ENCODE results near the gene CMTM5. TPM values are rescaled to one million over a fixed set of nuclear protein-coding genes. Genes with fewer than 3 reads are reported as not detected.

Gene CMTM5
- polyA plus RNA-seq, 1 of the 3 experiments (the other 2 are of a cell fraction): 0.13 TPM

GRCh38 chr14:23380197-23380914 is 3.5 kb downstream of the CMTM5 start:
- Histone ChIP-seq H3K27ac (ENCODE audit: low read depth in 2 of 2, low read length in 1 of 2) (no peak overlapping the region), H3K4me1 (ENCODE audit: control insufficient read depth in 1 of 2, insufficient read depth in 2 of 2, low read depth in 1 of 2, low read length in 1 of 2) (peaks cover 0 to 3% of the 10 kb centered on the region in 2 experiments; a peak in 1 of 4 replicates), H3K9ac (no peak overlapping the region), H3K4me3 (ENCODE audit: low read depth in 2 of 2, low read length in 1 of 2) (peak overlapping the region in 1 of 2 experiments; percentile 52; a peak in 1 of 4 replicates), H3F3A (replicated peaks; ENCODE audit: insufficient read depth) (no peaks in the 10 kb centered on the region), H3K36me3 (replicated peaks in 1 of 2; ENCODE audit: control insufficient read depth in 1 of 2, insufficient read depth in 2 of 2, low read length in 1 of 2) (no peaks in the 10 kb centered on the region), H3K9me2 (no peaks in the 10 kb centered on the region), H3K9me3 (no peaks in the 10 kb centered on the region), H3K4me2 (no peak overlapping the region), H3K79me2 (ENCODE audit: insufficient read depth) (no peaks in the 10 kb centered on the region), H3K27me3 (ENCODE audit: insufficient read depth) (peaks cover 8% of the 10 kb centered on the region), H4K20me1 (ENCODE audit: insufficient read depth) (no peaks in the 10 kb centered on the region), H2AFZ (ENCODE audit: low read depth) (no peak overlapping the region)
- DNase-seq: no peak
- CTCF ChIA-PET: interaction anchor here (0.5 to 8.2 kb wide), 41 partner anchors 10 to 251 kb away, joined by 3 to 179 read pairs (median 4); partner anchors contain the start of genes EFS, HOMEZ, PABPN1 and SLC22A17
- 50% methylated on average over 5 of the region's 16 CpGs for WGBS (ENCODE audit: low lambda C conversion rate)
- POLR2A ChIA-PET: interaction anchor here (1.0 to 1.7 kb wide), 2 partner anchors 54 to 58 kb away, joined by 3 to 6 read pairs; no protein-coding TSS in a partner anchor
- TF ChIP-seq EP300 (IDR thresholded peaks at IDR 0.05; ENCODE audit: borderline replicate concordance in 1 of 2, low read depth in 1 of 2, low read length in 1 of 2): no peak
- TF ChIP-seq MEF2A (IDR thresholded peaks at IDR 0.05; ENCODE audit: borderline replicate concordance, low read depth): no peak
- no peak for TF ChIP-seq GABPA (IDR thresholded peaks at IDR 0.05; ENCODE audit: low read depth)
- no peak for TF ChIP-seq ZBTB33 (IDR thresholded peaks at IDR 0.05; ENCODE audit: borderline replicate concordance, low read depth)
- no peak for TF ChIP-seq RAD21 (IDR thresholded peaks at IDR 0.05; ENCODE audit: low read length)
- TF ChIP-seq POLR2AphosphoS5 (IDR thresholded peaks at IDR 0.05; ENCODE audit: low read depth, low read length): no peak
- no peak for TF ChIP-seq EZH2phosphoT487 (IDR thresholded peaks at IDR 0.05; ENCODE audit: borderline replicate concordance, low read depth)
- no peak for TF ChIP-seq SMC3 (IDR thresholded peaks at IDR 0.05; ENCODE audit: low read depth, low read length)
- TF ChIP-seq YY1 (IDR thresholded peaks at IDR 0.05; ENCODE audit: low read depth): no peak
- TF ChIP-seq NFIC (IDR thresholded peaks at IDR 0.05; ENCODE audit: borderline replicate concordance): no peak
- TF ChIP-seq SIN3A (IDR thresholded peaks at IDR 0.05; ENCODE audit: borderline replicate concordance, low read depth, low read length): no peak
- no peak for TF ChIP-seq FOXM1 (IDR thresholded peaks at IDR 0.05; ENCODE audit: low read depth)
- no peak for TF ChIP-seq TEAD4 (IDR thresholded peaks at IDR 0.05; ENCODE audit: borderline replicate concordance, insufficient read depth)
- TF ChIP-seq FOXJ3 (CRISPR knock-in tag; IDR thresholded peaks at IDR 0.05): no peak

- no peaks in the 10 kb centered on the region for H3F3A ChIP-seq (replicated peaks; ENCODE audit: insufficient read depth)
- H3K79me2 ChIP-seq (ENCODE audit: insufficient read depth): no peaks in the 10 kb centered on the region
- H3K9me2 ChIP-seq: no peaks in the 10 kb centered on the region
- H3K4me2 ChIP-seq: no peak overlapping the region
- TF ChIP-seq FOXM1 (IDR thresholded peaks at IDR 0.05; ENCODE audit: low read depth) (no peak), CHD2 (IDR thresholded peaks at IDR 0.05; ENCODE audit: low read length, partially characterized antibody) (no peak), SMC3 (IDR thresholded peaks at IDR 0.05; ENCODE audit: low read depth, low read length) (no peak), JUND (IDR thresholded peaks at IDR 0.05) (no peak), NRF1 (IDR thresholded peaks at IDR 0.05; ENCODE audit: low read depth, low read length) (no peak), YY1 (IDR thresholded peaks at IDR 0.05; ENCODE audit: low read depth) (no peak), MEF2A (IDR thresholded peaks at IDR 0.05; ENCODE audit: borderline replicate concordance, low read depth) (no peak), TEAD4 (IDR thresholded peaks at IDR 0.05; ENCODE audit: borderline replicate concordance, insufficient read depth) (no peak)
- H3K4me1 ChIP-seq (ENCODE audit: control insufficient read depth in 1 of 2, insufficient read depth in 2 of 2, low read depth in 1 of 2, low read length in 1 of 2): peaks cover 0 to 3% of the 10 kb centered on the region in 2 experiments; a peak in 1 of 4 replicates
- H2AFZ ChIP-seq (ENCODE audit: low read depth): no peak overlapping the region
- ChIA-PET CTCF (interaction anchor here (0.8 to 8.2 kb wide), 19 partner anchors 9 to 124 kb away, joined by 3 to 179 read pairs (median 5); partner anchors contain the start of genes EFS, PABPN1 and SLC22A17), POLR2A (no interaction called here)
- H3K27me3 ChIP-seq (ENCODE audit: insufficient read depth): peaks cover 8% of the 10 kb centered on the region
- H3K9me3 ChIP-seq: no peaks in the 10 kb centered on the region
- no peak overlapping the region for H3K27ac ChIP-seq (ENCODE audit: low read depth in 2 of 2, low read length in 1 of 2)
- no peak for DNase-seq
- H3K4me3 ChIP-seq (ENCODE audit: low read depth in 2 of 2, low read length in 1 of 2): no peak overlapping the region
- H3K36me3 ChIP-seq (replicated peaks in 1 of 2; ENCODE audit: control insufficient read depth in 1 of 2, insufficient read depth in 2 of 2, low read length in 1 of 2): no peaks in the 10 kb centered on the region
- H4K20me1 ChIP-seq (ENCODE audit: insufficient read depth): no peaks in the 10 kb centered on the region
- 32% methylated on average over 3 of the region's 4 CpGs for WGBS (ENCODE audit: low lambda C conversion rate)
- H3K9ac ChIP-seq: no peak overlapping the region
Measured at GRCh38 chr14:23380976-23381375, 4.1 kb downstream of the CMTM5 start.
